ENCODE data around the gene ZNF888. TPM values are rescaled to one million over a fixed set of nuclear protein-coding genes. Genes with fewer than 3 reads are reported as not detected.

The ZNF888 gene
- total and polyA plus RNA-seq, 9 of the 15 experiments (the other 6 are each of a cell fraction or from before 2014, with no cell fraction given) = 1.6 to 13.3 (median 9.9) TPM

DNA sequence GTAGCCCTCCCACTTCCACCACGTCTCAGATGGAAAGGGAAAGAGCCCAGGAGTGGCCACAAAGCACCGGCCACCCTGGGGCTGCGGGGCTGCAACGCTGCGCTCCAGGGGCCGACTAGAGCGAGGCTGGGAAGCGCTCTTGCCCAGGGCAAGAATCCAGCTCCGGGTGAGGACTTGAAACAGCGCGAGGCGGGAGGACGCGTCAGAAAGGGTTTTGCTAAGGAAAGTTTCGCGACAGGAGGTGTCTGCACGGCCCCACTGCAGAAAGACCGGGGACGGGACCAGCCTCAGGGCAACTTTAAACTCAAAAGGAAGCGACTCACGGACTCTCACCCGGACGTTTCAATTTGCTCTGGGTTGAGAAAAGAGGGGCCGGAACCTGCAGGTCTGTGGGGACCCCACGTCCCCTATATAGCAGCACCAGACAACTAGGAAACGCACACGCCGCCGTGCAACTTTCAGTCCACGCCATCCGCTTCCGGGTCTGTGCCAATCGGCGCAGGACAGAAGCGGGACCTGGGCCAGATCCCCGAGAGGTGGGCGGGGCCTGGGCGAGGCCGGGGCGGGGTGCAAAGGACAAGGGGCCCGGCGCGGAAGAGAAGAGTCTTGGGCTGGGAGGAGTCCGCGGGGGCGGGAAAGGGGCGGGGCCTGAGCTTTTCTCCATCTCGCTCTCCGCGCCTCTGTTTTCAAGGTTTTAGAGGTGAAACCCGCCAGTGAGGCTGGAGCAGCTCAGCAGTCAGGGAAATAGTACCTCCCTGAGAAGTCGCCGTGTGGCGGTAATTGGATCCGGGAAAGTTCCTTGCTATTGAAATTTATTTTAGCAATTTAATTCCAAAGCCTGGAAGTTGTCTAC lies 39.4 kb upstream of the ZNF888 start, which contains the start of gene ZNF816:
TSS of gene ZNF816 (minus strand) at position 488 of the 853 bp plus-strand sequence. CDS start 6,792 bp downstream, outside the sequence.
- H3K4me3 ChIP-seq = peak within 1 kb of the TSS; percentile 63
- H3K27ac ChIP-seq (ENCODE audit: extremely low read depth, low read depth, low read length) = peak within 1 kb of the TSS; percentile 61
- WGBS (ENCODE audit: insufficient coverage, low coverage, missing lambda C conversion rate) = 3% methylated on average over 43 of the region's 55 CpGs
- no peaks in the 10 kb centered on the region for H4K20me1 ChIP-seq (replicated peaks; ENCODE audit: control insufficient read depth, insufficient read depth, low read length)
- H3K79me2 ChIP-seq (ENCODE audit: control insufficient read depth, insufficient read depth, low read length) = peaks cover 48% of the 10 kb centered on the region
- peak within 1 kb of the TSS; percentile 71 to 94 for H3K9ac ChIP-seq (ENCODE audit: insufficient read depth in 1 of 2, low read depth in 2 of 2, low read length in 2 of 2)
- no peaks in the 10 kb centered on the region for H3K9me1 ChIP-seq (ENCODE audit: control insufficient read depth, insufficient read depth, low read length)
- DNase-seq (ENCODE audit: extremely low read depth in 1 of 4, low spot score in 3 of 4) (peak; percentile 98), ATAC-seq (peak; percentile 100), FAIRE-seq (peak; percentile 78)
- ChIA-PET POLR2A (interaction anchor here (1.1 kb wide), 1 partner anchor 10 kb away, joined by 4 read pairs; no protein-coding TSS in a partner anchor), CTCF (ENCODE audit: low intra/inter-chr PET ratio) (interaction anchor here (0.7 kb wide), 1 partner anchor 105 kb away, joined by 3 read pairs; the partner anchor contains the start of gene ZNF468)
- H3K4me2 ChIP-seq (ENCODE audit: insufficient read depth, low read length) = peak within 1 kb of the TSS; percentile 80
- peaks cover 26% of the 10 kb centered on the region for H3K36me3 ChIP-seq (ENCODE audit: control insufficient read depth, insufficient read depth, low read length)
- TSS peak; percentile 48 for BruUV-seq (replicated peaks)
- peaks cover 7 to 13% of the 10 kb centered on the region in 2 experiments for H3K4me1 ChIP-seq (replicated peaks in 1 of 2; ENCODE audit: control insufficient read depth in 2 of 2, insufficient read depth in 2 of 2, low read length in 2 of 2)
- in situ Hi-C loops (cut with MboI) (no loop called here), intact Hi-C loops (cut with micrococcal nuclease) (loop anchor here (2.0 kb wide), 1 partner anchor 38 kb away; no protein-coding TSS in a partner anchor)
- H2AFZ ChIP-seq (ENCODE audit: low read depth, low read length) = peak within 1 kb of the TSS; percentile 97
- no peaks in the 10 kb centered on the region for H3K27me3 ChIP-seq (ENCODE audit: control insufficient read depth in 2 of 2, insufficient read depth in 2 of 2, low read length in 2 of 2)
- H3K9me3 ChIP-seq (replicated peaks; ENCODE audit: control insufficient read depth, insufficient read depth, low read depth, low read length) = peaks cover 26% of the 10 kb centered on the region
- TF ChIP-seq ARID4B (CRISPR knock-in tag; IDR thresholded peaks at IDR 0.05) (peak; percentile 53; the same call in 1 of the 2 replicates), ZNF324 (CRISPR knock-in tag; IDR thresholded peaks at IDR 0.05) (0 out of 2 replicates have a peak, but pooled peaks have one; percentile 25), SMARCC2 (IDR thresholded peaks at IDR 0.05; ENCODE audit: low read depth) (no peak), TEAD1 (CRISPR knock-in tag; IDR thresholded peaks at IDR 0.05) (0 out of 4 replicates have a peak, but pooled peaks of 1 of the 2 experiments have one; percentile 22)
- TF ChIP-seq, protein P1, sequence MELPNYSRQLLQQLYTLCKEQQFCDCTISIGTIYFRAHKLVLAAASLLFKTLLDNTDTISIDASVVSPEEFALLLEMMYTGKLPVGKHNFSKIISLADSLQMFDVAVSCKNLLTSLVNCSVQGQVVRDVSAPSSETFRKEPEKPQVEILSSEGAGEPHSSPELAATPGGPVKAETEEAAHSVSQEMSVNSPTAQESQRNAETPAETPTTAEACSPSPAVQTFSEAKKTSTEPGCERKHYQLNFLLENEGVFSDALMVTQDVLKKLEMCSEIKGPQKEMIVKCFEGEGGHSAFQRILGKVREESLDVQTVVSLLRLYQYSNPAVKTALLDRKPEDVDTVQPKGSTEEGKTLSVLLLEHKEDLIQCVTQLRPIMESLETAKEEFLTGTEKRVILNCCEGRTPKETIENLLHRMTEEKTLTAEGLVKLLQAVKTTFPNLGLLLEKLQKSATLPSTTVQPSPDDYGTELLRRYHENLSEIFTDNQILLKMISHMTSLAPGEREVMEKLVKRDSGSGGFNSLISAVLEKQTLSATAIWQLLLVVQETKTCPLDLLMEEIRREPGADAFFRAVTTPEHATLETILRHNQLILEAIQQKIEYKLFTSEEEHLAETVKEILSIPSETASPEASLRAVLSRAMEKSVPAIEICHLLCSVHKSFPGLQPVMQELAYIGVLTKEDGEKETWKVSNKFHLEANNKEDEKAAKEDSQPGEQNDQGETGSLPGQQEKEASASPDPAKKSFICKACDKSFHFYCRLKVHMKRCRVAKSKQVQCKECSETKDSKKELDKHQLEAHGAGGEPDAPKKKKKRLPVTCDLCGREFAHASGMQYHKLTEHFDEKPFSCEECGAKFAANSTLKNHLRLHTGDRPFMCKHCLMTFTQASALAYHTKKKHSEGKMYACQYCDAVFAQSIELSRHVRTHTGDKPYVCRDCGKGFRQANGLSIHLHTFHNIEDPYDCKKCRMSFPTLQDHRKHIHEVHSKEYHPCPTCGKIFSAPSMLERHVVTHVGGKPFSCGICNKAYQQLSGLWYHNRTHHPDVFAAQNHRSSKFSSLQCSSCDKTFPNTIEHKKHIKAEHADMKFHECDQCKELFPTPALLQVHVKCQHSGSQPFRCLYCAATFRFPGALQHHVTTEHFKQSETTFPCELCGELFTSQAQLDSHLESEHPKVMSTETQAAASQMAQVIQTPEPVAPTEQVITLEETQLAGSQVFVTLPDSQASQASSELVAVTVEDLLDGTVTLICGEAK (IDR thresholded peaks at IDR 0.05) = peak; percentile 63
- TF ChIP-seq, protein P1 (CRISPR knock-in tag; IDR thresholded peaks at IDR 0.05) = no peak
